Thoracic aorta (tissue), 2 donors: Measurements from ENCODE around the gene GSTO1. TPM values are rescaled to one million over a fixed set of nuclear protein-coding genes. Genes with fewer than 3 reads are reported as not detected.

Experiments used
- ATAC-seq: fragments of 150-250 bp; one replicate; pipeline ENCODE4 v1.8.0; 2017; ENCODE audit warnings: low read depth; ENCODE audit not compliant: insufficient number of reproducible peaks, low FRiP score
- DNase-seq: peaks from one replicate; pipeline ENCODE4 v3.0.0-alpha.2; 2020; ENCODE audit warnings: low spot score
- H3K27ac ChIP-seq, 2 donors: fragments of 200-600 bp; sonication (generic); 1 replicate in 1 of 2; 2 replicates in 1 of 2; pipeline ENCODE4 v1.5.1; 2016; ENCODE audit warnings: mild to moderate bottlenecking in 2 of 2, moderate library complexity in 2 of 2
- H3K27me3 ChIP-seq: fragments of 200-600 bp; sonication (generic); replicated peaks from 2 replicates; pipeline ENCODE4 v1.6.0; 2016; ENCODE audit warnings: mild to moderate bottlenecking; ENCODE audit not compliant: insufficient read depth
- H3K36me3 ChIP-seq: fragments of 200-600 bp; sonication (generic); one replicate; pipeline ENCODE4 v1.5.1; 2016
- H3K4me1 ChIP-seq, 2 donors: fragments of 200-600 bp; sonication (generic); 1 replicate in 1 of 2; 2 replicates in 1 of 2; pipeline versions ENCODE4 v1.5.1 to v1.6.0; 2016; ENCODE audit warnings: low read depth in 2 of 2, mild to moderate bottlenecking in 1 of 2; ENCODE audit not compliant: control insufficient read depth in 1 of 2
- H3K4me3 ChIP-seq: fragments of 200-600 bp; sonication (generic); 2 replicates; pipeline ENCODE4 v1.5.1; 2016; ENCODE audit warnings: mild to moderate bottlenecking
- H3K9me3 ChIP-seq: fragments of 200-600 bp; sonication (generic); 2 replicates; pipeline ENCODE4 v1.5.1; 2016
- CTCF ChIP-seq: fragments of 200-600 bp; sonication (generic); IDR thresholded peaks from one replicate; pipeline ENCODE4 v1.5.1; 2019; ENCODE audit warnings: antibody characterized with exemption
- total RNA-seq, 2 donors: library from RNA; depleted of rRNA; stranded (reverse); fragments of >200 nt; gene quantifications; one replicate each; pipeline versions ENCODE4 v1.1.0 to v1.2.3, GENCODE V29; 2016

The GSTO1 gene
- 10 to 100 TPM; 68.5 to 96.4 TPM for total RNA-seq

GRCh38 chr10:104254493-104255310 is at the start of gene GSTO1:
GSTO1 (plus strand) TSS chr10:104254892; CDS start chr10:104254929, 37 bp downstream.
- H3K4me3 ChIP-seq: peak within 1 kb of the TSS; percentile 89
- H3K27me3 ChIP-seq: no peaks in the 10 kb centered on the region
- H3K36me3 ChIP-seq: peaks cover 10% of the 10 kb centered on the region
- no peak for ATAC-seq
- no peaks in the 10 kb centered on the region for H3K9me3 ChIP-seq
- TF ChIP-seq CTCF: no peak
- DNase-seq: peak; percentile 45
- H3K4me1 ChIP-seq: peaks cover 10 to 36% of the 10 kb centered on the region in 2 donors
- H3K27ac ChIP-seq: peak within 1 kb of the TSS; percentile 92 to 94

- Histone ChIP-seq H3K36me3 (no peaks in the 10 kb centered on the region), H3K4me3 (no peak overlapping the region), H3K27me3 (no peaks in the 10 kb centered on the region), H3K4me1 (no peaks in the 10 kb centered on the region), H3K27ac (no peak overlapping the region), H3K9me3 (no peaks in the 10 kb centered on the region)
- DNase-seq: no peak
- TF ChIP-seq CTCF: no peak
- ATAC-seq: no peak
These were observed 46.0 kb upstream of the GSTO1 start for GRCh38 chr10:104208730-104209129.

GRCh38 chr10:104209575-104210198 is 45.0 kb upstream of the GSTO1 start:
- Histone ChIP-seq H3K27ac (no peak overlapping the region), H3K9me3 (no peaks in the 10 kb centered on the region), H3K4me3 (no peak overlapping the region), H3K36me3 (no peaks in the 10 kb centered on the region), H3K4me1 (no peaks in the 10 kb centered on the region), H3K27me3 (no peaks in the 10 kb centered on the region)
- TF ChIP-seq CTCF: peak; percentile 44
- ATAC-seq (no peak), DNase-seq (no peak)

GRCh38 chr10:104216631-104217030 is 38.1 kb upstream of the GSTO1 start:
- no peaks in the 10 kb centered on the region for H3K27me3 ChIP-seq
- ATAC-seq: no peak
- H3K4me1 ChIP-seq: no peaks in the 10 kb centered on the region
- no peak for TF ChIP-seq CTCF
- no peak for DNase-seq
- H3K4me3 ChIP-seq: no peak overlapping the region
- H3K27ac ChIP-seq: no peak overlapping the region
- H3K36me3 ChIP-seq: no peaks in the 10 kb centered on the region
- no peaks in the 10 kb centered on the region for H3K9me3 ChIP-seq

- Histone ChIP-seq H3K4me3 (no peak overlapping the region), H3K27me3 (no peaks in the 10 kb centered on the region), H3K27ac (no peak overlapping the region), H3K4me1 (no peaks in the 10 kb centered on the region), H3K9me3 (no peaks in the 10 kb centered on the region), H3K36me3 (no peaks in the 10 kb centered on the region)
- ATAC-seq: no peak
- no peak for DNase-seq
- TF ChIP-seq CTCF: no peak
These were observed 35.9 kb upstream of the GSTO1 start for GRCh38 chr10:104218751-104219150.
